NK-92 treated with Interleukin-12 subunit alpha and Interleukin-12 subunit beta, amount 100 ng/mL, for 24 hours (cell line): ENCODE results near the gene SIX3.

ENCODE experiments used
- DNase-seq: peaks from one replicate; lab custom pipeline; 2025; lab: John Stamatoyannopoulos, UW

The SIX3 gene

DNA sequence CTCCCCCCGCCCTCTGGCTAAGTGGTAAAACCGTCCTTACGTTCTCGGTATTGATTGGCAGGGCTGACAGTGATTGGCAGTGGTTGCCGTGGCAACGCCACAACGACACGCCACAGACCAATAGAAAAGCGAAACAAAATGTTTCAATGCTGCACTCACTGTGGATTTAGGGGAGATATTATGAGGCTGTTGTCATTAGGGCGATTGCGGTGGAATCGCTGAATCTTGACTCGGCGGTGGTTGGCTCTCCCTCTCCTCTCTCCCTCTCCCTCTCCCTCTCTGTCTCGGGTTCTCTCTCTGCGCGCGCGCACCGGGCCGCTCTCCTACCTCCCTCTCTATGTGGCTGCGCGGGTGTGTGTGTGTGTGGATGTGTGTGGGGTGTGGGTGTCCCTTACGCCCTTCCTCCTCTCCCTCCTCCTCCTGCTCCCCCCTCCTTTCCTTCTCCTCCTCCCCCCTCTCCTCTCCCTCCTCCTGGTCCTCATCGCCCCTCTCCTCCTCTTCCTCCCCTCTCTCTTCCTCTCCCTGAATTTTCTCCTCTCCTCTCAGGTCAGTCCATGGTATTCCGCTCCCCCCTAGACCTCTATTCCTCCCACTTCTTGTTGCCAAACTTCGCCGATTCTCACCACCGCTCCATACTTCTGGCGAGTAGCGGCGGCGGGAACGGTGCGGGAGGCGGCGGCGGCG is at the start of gene SIX3:
Gene SIX3 (plus strand): TSS at position 152 of the 684 bp plus-strand sequence. CDS start 403 bp downstream, at position 555.
- no peak for DNase-seq

DNA sequence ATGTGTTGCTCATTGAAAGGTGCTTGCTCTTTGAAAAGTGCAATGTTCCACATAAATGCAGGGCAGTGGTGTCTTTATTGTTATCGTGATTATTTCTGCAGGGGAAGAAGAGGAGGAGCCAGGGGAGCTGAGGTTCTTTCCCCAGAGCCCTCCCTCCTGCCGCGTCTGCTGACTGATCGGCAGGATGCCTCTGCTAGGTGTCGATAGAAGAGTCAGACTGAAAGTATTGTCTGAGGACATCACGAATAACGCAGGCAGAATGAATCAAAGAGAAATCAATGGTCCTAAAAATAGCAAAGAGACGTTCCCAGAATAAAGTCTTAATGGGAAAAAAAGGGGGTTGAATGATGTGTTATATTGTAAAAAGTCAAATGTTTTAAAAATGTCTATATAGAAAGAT is 47.4 kb upstream of the SIX3 start:
- no peak for DNase-seq

DNA sequence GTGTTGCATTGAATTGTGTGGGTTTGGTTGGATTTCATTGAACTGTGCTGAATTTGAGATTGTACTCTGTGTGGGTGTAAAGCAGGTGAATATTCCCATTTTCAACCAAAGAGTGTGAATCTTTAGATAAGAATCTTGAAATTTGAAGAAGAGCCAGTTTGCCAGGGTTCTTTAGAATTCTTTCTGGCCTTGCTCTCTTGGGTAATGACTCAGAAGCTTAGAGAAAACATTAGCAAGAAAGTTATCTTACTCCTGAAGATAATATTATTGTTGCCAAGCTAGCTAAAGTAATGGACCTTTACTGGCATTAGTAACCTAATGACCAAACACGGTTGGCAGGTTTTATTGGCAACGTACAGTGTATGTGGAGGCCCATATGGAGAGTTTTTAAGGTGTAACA is 46.4 kb upstream of the SIX3 start:
- no peak for DNase-seq

DNA sequence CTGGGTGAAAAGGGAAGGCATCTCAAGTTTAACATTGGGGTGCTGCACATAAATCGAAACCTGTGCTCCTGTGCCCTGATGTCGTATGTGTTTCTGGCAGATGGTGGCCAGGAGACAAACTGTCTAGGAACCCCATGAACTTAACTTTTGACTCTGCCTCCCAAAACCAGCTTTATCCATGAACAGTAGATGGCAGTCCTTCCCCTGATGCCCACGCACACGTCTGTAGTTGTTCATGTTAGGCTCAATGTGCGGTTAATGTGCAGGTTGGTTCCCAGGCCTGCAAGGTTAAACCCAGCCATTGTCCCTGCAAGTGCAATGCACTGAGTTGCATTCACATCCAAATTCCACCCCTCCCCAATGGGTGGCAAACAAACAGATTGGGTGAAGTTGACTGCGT is 44.1 kb upstream of the SIX3 start:
- no peak for DNase-seq

DNA sequence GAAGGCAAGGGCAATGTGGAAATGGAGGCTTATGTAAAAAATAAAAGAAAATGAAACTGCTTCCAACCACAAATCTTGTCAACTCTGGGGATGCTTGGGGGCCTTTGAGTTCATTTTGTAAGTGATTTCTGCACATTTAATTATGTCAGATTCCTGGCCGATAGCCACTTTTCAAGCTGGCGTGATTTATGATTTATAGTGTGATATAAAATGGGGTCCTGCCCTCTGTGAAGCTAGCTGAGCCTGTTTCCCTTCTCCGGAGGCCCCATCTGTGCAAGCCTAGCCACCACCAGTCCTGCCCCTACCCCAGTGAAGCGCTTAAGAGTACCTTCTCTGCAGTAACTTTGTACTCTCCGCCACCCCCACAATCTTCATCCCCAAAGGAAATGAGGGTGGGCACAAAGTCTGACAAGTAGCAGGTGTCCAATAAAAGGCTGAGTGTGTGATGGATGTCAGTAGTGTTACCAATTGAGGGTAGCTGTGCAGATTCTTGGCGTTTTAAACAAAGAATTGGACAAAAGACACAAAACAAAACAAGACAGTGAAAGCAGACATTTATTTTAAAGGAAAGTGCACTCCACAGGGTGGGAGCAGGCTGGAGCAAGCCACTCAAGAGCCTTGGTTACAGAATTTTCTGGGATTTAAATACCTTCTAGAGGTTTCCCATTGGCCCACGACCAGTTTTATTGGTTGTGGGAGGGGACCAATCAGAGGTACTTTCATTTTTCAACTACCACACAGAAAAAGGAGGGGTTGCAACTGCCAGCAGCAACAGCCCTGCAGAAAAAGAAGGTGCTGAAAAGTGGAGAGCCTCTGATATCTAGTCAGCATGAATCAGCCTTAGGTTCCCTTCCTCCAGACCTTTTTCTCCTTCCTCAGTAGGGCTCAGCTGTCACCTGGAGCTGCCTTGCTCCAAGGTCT is 39.0 kb upstream of the SIX3 start:
- DNase-seq = no peak

DNA sequence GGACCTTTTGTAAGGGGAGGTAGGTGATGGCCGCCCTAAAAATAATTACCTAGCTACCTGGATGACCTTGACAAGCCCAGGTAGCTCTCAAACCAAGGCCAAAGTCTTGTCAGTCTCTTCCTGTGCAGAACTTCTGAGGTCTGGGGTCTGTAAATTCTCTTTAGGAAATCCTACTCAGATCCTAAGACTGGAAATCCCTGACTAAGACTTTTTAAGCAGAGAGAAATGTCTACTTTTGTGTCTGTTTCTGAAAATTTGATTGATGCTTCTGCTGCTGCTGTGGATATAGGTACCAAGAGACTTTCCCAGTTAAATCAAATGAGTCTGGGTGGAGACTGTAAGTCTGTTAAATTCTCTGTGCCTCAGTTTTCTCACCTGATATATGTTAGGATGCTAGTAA is 36.9 kb upstream of the SIX3 start:
- DNase-seq = no peak

DNA sequence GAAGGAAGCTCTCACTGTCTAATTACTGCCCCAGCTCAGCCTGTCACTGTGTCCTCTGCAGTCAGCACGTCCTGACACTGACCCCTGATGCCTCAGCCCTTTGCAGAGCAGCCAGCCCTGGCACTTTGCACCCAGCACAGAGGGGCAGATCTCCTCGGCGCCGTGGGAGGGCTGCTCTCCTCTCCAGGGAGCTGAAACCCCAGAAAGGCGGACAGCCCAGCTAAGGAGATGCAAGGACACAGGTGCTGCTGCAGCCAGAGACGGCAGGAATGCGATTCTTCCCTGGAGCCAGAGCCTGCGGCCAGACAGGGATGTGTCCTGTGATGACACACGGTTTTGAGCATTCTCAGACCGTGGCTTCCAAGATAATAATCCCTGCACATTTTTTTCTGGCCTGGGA is 34.5 kb upstream of the SIX3 start:
- DNase-seq = no peak

DNA sequence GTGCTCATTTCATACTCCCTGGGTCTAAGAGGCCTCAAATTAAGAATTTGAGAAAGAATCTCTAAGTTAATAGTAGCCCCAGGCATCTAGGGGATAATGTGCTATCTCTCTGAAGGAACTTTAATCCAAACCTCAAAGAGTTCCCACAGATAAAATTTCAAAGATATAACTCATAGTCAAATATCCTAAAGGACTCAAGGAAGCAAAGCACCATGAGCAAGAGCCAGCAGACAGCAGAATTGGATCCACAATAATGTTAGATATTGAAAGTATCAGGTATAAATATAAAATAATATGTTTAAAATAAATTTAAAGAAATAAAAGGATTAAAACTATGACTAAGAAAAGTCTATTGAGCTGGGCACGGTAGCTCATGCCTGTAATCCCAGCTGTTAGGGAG is 31.7 kb upstream of the SIX3 start:
- no peak for DNase-seq

DNA sequence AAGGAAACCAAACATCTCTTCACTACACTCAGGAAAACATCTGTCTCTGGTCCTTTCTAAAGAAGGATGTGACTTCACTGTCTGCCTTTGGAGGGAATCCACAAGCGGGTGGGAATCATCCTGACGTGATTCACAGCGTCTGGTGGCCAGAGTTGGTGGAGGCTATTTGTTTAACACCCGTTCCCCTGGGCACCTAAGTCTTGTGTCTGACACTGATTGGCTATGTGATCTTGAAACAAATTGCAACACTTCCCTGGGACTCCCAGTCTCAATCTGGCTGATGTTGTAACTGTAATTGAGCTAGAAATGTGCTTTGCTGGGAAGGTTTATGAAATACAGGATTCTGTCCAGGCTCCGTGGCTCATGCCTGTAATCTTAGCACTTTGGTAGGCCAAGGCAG is 28.8 kb upstream of the SIX3 start:
- no peak for DNase-seq

DNA sequence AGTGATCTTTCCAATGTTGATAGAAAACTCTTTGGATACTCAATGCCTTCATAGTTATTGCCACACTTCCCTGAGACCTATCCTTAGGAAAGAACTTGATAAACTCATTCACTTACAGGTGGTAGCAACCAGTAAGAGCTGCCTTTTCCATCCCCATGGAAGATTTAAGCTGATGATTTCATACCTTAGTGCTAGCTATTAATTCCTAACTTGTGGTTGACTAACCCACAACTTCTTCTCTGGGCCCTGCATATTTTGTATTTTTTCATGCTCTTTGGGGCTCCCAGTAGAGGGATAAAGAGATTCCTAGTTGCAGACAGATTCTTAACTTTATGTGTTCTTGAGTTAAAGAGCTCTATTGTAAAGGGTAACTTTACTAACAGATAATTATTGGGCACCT is 25.2 kb upstream of the SIX3 start:
- no peak for DNase-seq

DNA sequence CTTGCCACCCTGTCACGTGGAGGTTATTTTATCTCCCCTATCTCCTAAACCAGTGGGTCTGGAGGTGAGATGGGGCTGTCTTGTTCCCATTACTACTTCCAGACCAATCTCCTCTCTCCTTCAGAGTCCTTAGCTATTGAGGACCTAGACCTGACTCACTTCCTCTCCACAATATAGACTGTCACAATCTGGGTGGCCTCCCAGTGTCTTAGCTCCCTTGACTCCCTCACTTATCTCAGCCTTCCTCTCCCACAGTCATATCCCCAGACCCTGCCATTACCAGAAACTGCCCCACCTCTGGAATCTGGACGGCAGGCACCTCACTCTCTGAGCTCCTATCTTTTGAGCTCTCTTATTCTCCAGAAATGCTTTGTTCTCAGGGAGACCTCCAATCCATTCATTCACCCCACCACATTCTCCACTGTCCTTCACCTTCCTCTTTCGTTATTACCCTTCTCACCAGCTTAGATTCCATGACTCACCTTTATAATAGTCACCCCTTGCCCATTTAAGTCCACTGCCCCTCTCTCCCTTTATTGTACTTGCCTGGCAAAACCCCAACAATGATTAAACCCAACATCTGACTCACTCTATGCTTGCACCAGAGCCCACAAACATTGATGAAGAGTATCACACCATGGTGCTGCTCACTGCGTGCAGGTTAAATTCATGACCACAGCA is 23.3 kb upstream of the SIX3 start:
- no peak for DNase-seq

DNA sequence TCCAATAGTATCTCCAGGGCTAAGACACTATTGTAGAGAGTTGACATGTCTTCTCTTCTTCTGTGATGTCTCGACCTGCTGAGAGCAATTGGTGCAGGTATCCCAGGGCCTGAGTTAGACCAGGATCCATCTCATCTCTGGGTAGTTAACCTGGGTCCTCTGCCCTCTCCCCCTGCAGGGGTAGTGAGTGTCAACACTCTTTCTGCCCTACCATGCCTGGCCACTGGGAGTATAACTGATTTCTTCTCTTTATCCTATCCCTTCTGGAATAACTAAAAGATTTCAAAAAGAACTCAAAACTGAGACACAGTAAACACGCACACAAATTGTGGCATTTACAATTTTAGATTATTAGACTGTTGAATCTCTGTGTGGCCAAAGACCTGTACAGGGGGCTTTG is 20.8 kb upstream of the SIX3 start:
- DNase-seq = no peak

DNA sequence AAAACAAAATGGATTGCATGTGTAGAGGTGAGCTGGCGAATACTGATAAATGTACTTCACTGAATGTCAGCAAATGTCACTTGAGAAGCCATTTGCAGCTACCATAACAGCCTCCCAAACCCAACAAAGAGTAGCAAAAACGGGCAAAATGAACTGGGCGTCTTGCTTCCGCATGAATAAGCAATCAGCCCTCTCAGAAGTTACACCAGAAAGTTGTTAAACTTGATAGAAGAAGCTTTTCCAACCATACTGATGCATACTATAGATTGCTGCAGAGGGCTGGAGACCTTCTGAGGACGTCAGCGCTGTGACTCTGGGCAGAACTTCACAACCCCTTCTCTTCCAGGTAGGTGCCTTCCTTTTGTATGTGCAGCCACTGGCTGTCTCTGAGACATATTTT is 18.7 kb upstream of the SIX3 start:
- DNase-seq = no peak

DNA sequence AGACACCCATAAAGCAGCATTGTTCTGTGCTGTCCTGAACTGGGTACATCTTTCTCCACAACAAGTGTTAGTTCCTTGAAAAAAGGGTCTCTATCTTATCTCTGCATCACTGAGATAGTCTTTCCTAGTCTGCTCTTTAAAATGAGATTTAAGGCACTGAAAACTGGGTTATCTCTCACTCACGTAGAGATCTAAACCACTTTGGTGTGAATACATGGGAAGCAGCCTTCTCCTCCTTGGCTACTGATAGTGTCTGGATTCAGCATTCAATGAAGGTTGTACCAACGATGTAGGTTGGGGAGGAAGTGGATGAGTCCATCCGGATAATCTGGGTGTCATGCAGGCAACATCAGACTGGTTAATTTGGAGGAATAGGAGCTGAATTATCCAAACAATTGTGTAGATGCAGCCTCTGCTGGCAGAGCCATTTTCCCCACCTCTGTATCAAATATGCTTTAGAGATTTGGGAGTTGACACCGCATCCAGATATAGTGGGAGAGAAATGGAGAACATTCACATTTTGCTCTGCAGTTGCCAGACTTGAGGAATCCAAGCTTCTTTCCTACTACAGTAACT is 15.9 kb upstream of the SIX3 start:
- no peak for DNase-seq

DNA sequence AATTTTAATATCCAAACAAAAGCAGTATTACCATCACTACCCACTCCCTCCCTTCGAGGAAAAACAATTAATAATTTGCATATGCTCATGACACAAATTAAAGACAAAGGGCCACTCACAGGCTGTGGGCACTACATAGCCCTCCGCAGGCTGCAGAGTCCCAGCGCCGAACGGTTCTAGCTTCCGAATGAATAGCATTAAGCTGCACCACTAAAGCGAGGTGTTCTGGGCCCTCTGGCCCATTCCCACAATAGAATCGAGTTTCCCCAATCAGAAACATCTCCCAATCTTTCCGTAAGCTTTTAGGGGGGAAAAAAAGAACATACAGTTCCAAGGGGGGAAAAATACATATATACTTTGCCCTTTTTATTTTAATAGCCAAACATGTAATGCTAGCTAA is 14.5 kb upstream of the SIX3 start:
- DNase-seq = no peak

DNA sequence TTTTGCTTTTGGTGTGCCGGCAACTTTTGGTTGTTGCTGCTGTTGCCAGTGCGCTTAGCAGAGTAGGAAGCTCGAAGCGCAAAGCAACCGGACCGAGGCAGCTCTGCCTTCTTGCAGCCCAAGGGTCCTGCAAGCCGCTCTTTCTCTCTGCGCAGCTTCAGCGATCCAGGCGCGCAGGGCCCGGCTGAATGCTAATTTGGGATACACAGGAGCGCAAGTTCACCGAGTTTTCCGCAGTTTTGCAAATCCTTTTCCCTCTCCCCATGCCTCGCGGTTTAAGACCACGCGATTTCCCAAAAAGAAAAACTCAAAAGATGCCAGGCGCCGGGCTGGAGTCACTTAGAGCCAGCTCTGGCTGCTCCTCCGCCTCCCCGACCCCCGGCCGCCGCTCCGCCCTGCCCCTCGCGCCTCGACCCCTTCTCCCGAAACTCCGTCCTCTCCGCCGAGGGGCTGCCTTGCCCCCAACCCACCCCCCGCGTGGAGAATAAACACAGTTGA is 13.5 kb upstream of the SIX3 start:
- DNase-seq = no peak

DNA sequence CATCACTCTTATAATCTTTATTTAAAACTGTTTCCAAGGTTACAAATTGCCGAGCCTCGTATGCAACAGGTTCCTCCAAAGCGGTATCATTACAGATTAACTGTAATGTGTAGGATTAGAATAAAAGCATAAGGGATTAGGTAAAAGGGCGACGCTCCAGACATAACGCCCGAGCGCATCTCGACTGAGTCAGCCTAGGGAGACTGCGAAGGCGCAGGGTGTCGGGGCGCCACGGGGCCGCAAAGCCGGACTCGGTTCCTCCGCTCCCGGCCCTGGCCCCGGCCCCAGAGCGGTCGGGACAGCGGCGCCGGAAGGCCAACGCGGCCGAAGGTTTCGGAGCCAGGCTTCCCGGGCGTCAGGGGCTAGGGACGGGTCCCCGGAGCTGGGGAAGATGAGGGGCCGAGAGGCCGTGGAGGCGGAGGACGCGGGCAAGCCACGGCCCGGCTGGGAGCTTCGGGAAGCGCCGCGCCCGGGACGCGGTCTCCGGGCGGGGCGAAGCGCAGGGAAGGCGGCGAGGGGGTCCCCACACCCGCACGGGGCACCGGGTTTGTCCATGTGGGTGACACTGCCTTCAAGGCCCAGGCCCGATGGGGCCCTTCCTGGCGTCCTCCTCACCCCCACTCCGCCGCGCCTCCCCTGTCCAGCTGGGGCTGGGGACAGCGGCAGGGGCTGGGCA is 12.9 kb upstream of the SIX3 start:
- no peak for DNase-seq

DNA sequence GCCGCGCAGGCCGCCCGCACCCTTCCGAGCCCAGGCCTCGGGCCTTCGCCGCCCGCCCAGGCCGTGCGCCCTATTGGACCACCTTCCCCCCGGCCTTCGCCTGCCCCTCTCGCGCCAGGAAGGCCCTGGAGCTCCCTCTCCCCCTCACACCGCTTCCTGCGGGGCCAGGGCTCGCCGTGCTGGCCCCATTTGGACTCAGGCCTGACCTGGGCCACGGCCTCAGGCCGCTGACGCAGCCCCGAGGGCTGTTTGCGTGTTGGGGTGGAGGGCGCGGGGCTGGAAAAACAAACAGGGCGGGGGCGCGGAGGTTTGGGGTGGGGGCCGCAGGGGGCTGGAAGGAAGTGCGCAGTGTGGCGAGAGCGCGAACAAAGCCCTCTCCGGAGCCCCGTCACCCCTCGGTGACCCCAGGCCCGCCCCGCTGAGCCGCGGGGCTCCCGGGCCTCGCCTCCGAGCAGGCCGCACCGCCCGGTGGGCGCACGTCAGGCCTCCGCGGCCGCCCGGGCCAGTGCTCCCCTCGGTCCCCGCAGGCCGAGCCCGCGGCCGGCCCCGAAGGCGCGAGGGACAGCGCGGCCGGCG is 12.3 kb upstream of the SIX3 start:
- DNase-seq = no peak

DNA sequence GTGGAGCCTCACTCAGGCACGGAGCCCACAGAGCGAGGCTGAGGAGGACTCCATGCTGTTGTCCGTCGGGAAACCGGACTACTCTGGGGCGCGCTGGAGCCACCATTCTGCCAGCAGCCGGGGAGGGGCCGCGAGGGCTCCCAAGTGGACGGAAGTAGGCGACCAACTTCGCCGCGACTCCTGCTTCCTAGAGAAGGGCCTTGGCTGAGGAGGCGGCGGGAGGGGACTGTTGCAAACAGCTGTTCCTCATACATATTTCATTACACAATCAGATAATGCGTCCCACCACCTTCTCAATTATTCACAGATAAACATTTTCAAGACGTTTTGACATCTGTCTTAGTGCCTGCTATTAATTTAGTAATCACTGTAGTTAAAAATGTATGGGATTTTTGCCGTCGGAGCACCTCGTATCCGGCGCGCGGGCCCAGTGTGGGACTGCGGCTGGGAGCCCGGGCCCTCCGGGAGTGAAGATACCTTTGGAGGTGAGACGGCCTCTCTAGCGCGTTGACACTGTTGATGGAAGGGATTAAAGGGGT is 11.7 kb upstream of the SIX3 start:
- no peak for DNase-seq

DNA sequence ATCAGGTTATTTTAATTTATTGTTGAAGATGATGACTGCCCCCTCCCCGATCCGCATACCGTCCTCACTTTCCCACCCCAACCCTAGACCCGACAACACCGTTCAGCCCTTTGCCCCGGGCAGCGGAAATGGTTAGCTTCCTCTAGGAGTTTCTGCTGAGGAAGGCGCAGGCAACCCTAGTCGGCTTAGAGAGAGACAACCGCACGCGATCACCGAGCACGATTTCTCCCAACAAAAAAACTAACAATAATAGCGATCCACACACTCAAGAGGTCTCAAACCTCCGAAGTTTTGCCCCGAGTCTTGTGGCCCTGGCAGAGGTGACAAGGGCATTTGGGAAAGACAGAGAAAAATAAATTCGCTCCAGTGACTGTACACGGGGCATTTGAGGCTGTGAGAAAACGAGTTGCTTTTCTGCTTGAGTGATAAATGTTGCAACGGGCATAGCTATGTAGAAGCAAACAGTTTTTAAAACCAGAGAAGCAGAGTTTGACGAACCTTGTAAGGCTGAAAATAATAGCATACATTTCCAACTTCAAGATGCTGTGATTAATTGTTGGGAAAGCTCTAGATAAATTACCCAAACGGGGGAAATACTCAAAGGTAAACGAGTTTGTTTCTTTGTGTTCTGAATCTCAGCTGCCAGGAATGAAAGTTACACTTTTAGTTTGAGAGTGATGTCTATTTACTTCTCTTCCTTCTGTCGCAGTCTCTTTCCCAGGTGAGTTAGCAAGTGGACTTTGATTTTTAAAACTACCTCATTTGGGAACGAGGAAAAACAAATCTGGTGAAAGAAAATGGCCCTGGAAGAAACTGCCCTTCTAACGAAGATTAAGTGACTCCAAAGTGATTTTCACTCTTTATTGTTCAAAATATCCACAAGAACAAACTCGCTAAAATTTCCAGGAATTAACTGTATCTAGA is 11.0 kb upstream of the SIX3 start:
- DNase-seq = no peak
